ENCODE measurements around the gene CERK.

DNA sequence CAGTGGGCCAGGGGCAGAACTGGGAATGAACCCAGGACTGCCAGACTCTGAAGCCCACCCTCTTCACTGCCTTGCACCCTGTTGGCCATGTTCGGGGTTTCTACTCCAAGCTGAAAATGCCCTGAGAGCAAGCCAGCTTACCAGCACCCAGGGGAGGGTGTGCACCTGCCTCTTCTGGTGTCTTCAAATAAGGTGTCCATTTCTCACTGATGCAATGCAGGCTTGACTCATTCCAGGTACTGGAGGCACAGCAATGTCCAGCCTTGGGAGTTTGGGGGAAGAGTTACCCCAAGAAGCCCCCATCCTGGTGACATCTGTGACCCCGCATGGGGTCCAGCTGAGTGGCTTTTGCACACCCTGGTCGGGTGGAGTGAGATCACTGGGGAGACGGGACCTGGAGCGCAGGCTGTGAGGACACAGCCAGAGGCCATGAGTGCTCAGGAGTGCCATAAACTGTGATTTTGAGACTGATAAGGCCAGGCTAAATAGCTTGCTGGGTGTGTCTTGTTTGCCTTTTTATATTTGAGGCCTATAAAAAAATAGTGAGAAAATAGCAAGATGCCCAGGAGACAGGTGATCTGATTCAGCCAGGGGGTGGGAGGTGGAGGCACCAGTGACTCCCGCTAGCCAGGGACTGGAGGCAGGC is 4.6 kb upstream of the CERK start:
- TF ChIP-seq YY1 (IDR thresholded peaks at IDR 0.05; ENCODE audit: insufficient read depth, insufficient read length) (no peak), SUZ12 (IDR thresholded peaks at IDR 0.05; ENCODE audit: extremely low read depth, insufficient read depth, insufficient read length) (no peak)
